Measurements from ENCODE around the gene RBM26. TPM values are rescaled to one million over a fixed set of nuclear protein-coding genes. Genes with fewer than 3 reads are reported as not detected.
"Not testable (repeated sequence)": the region's sequence is repeated elsewhere in the genome, so short reads cannot be mapped to it uniquely, and the experiment has no call there.

Gene RBM26
- total RNA-seq, 1 experiment from 2014 or later = 24.4 TPM

- DNase-seq (ENCODE audit: low read depth) = no peak
These were observed 124.7 kb downstream of the RBM26 start for GRCh38 chr13:79281339-79281747.

- DNase-seq (ENCODE audit: low read depth) = not testable (repeated sequence)
These were observed 126.3 kb downstream of the RBM26 start for GRCh38 chr13:79279735-79280134.

- DNase-seq (ENCODE audit: low read depth) = no peak
These were observed 133.0 kb downstream of the RBM26 start for GRCh38 chr13:79273045-79273444.

GRCh38 chr13:79271616-79272015 is 134.4 kb downstream of the RBM26 start:
- DNase-seq (ENCODE audit: low read depth) = no peak

GRCh38 chr13:79270859-79271258 is 135.2 kb downstream of the RBM26 start:
- no peak for DNase-seq (ENCODE audit: low read depth)

Other genes with a start within 250 kb of the RBM26 start
- 30.1 and 51.2 TPM in 2 replicates for gene NDFIP2, start 74.9 kb upstream of the RBM26 start, total RNA-seq (2014; rRNA removed; shearing (Covaris generic))